Activated T-helper 1 cell treated with anti-CD3 and anti-CD28 coated beads, Interleukin-12 subunit alpha, Interleukin-12 subunit beta, Interleukin-2, Interleukin-4 antibody, amounts not matched to agents 30 ng/mL and 10 ng/mL and 1 ng/mL, durations not matched to agents 14 hours and 24 hours and 36 hours (primary cell): ENCODE measurements around the gene EPHB4. TPM values are rescaled to one million over a fixed set of nuclear protein-coding genes. Genes with fewer than 3 reads are reported as not detected.

Experiments
- DNase-seq: peaks from one replicate; pipeline ENCODE4 v3.0.0; 2021; ENCODE audit warnings: low spot score
- H3K27ac Mint-ChIP-seq: one replicate; pipeline ENCODE4 v1.8.0; 2021; ENCODE audit warnings: mild to moderate bottlenecking, mixed read lengths
- H3K27me3 Mint-ChIP-seq: one replicate; pipeline ENCODE4 v1.8.0; 2022; ENCODE audit warnings: mild to moderate bottlenecking, moderate library complexity, mixed read lengths; ENCODE audit not compliant: insufficient read depth
- H3K36me3 Mint-ChIP-seq: one replicate; pipeline ENCODE4 v1.8.0; 2021; ENCODE audit warnings: low read depth, mixed read lengths
- H3K4me1 Mint-ChIP-seq: one replicate; pipeline ENCODE4 v1.8.0; 2021; ENCODE audit warnings: low read depth, mixed read lengths
- H3K4me3 Mint-ChIP-seq: one replicate; pipeline ENCODE4 v1.8.0; 2021; ENCODE audit warnings: mild to moderate bottlenecking, moderate library complexity, mixed read lengths
- H3K9me3 Mint-ChIP-seq: one replicate; pipeline ENCODE4 v1.8.0; 2021; ENCODE audit warnings: mixed read lengths
- intact Hi-C: fragments of 100-400 bp; cut with micrococcal nuclease; formaldehyde crosslinking; loops from one replicate; pipeline ENCODE4 v1.15.1; 2024
- total RNA-seq: library from RNA; stranded (reverse); gene quantifications from 2 replicates; pipeline ENCODE4 v1.2.3, GENCODE V29; 2022

The EPHB4 gene
- 2.4 and 2.8 TPM in 2 replicates for total RNA-seq

- no peak within 1 kb of the TSS for H3K27ac Mint-ChIP-seq
- no peak for DNase-seq
- H3K9me3 Mint-ChIP-seq: no peaks in the 10 kb centered on the region
- H3K4me1 Mint-ChIP-seq: peaks cover 15% of the 10 kb centered on the region
- H3K27me3 Mint-ChIP-seq: peaks cover 43% of the 10 kb centered on the region
- peak within 1 kb of the TSS; percentile 78 for H3K4me3 Mint-ChIP-seq
- intact Hi-C loops: no loop called here
- H3K36me3 Mint-ChIP-seq: no peaks in the 10 kb centered on the region
Measured at GRCh38 chr7:100827330-100828226, at the start of gene EPHB4. EPHB4 (minus strand) TSS chr7:100827523; CDS start chr7:100827030, 493 bp downstream.

DNA sequence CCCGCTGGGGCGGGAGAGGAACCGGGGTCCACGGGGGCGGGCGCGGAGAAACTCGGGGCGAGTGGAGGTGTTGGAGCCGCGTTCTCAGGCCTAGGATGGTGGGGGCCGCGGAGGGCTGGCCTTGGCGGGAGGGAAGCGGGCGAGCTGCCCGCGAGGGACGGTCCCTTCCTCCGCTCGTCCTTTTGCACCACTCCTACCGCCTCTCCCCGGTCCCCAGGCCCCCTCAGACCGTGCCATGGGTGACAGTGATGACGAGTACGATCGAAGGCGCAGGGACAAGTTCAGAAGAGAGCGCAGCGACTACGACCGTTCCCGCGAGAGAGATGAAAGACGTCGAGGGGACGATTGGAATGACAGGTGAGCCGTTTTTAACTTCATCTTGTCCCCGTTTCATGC, 48.0 kb upstream of the EPHB4 start:
- DNase-seq: peak; percentile 30
- Mint-ChIP-seq H3K4me3 (peak overlapping the region; percentile 98), H3K27me3 (no peaks in the 10 kb centered on the region), H3K9me3 (no peaks in the 10 kb centered on the region), H3K36me3 (peaks cover 65% of the 10 kb centered on the region), H3K4me1 (peaks cover 44% of the 10 kb centered on the region), H3K27ac (peak overlapping the region; percentile 97)
- intact Hi-C loops: loop anchor here (1.0 to 2.0 kb wide), 8 partner anchors 8 to 446 kb away; partner anchors contain the start of genes FBXO24, GNB2, LRCH4 and MEPCE

DNA sequence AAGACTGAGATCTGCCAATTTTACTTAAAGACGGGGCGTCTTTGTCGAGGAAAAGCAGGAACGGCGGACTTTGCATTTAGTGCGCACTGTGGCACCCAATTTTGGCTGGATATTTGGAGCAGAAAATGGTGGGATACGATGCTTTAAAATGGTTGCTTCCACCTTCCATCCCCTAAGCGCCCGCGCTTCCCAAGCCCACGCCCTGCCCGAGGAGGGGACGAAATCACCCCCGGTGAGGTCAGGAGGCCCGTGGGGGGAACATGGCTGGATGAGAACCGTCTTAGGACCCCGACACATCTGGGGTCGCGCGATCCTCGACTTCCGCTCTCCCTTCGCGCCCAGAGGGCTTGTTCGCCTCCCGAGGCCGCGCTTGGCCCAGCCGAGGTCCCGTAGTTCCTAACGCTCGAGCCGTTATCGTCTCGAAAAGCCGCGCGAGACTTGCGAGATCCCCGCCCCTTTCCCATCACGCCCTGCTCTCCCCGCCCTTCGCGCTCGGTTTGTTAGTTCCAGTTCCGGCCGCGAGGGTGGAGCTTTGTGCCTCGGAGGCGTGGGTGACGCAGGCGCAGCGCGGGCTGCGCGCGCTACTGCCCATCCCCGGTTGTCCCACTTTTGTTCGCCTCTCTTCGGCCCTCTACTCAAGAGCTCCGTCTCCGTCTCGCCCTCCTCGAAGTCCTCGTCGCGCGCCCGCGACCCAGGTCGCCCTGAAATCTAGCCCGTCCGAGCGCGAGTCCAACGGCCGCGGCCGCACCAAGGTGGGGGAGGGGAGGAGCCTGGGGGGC, 47.4 kb upstream of the EPHB4 start, which contains the start of gene SRRT:
TSS of gene SRRT (plus strand) at position 527 of the 779 bp plus-strand sequence. CDS start 488 bp downstream, outside the sequence.
- intact Hi-C loops: loop anchor here (1.0 to 2.0 kb wide), 8 partner anchors 7 to 445 kb away; partner anchors contain the start of genes FBXO24, GNB2, LRCH4 and MEPCE
- no peaks in the 10 kb centered on the region for H3K9me3 Mint-ChIP-seq
- H3K27ac Mint-ChIP-seq: peak within 1 kb of the TSS; percentile 97
- peak; percentile 98 for DNase-seq
- H3K4me3 Mint-ChIP-seq: peak within 1 kb of the TSS; percentile 98
- peaks cover 40% of the 10 kb centered on the region for H3K4me1 Mint-ChIP-seq
- no peaks in the 10 kb centered on the region for H3K27me3 Mint-ChIP-seq
- peaks cover 61% of the 10 kb centered on the region for H3K36me3 Mint-ChIP-seq

DNA sequence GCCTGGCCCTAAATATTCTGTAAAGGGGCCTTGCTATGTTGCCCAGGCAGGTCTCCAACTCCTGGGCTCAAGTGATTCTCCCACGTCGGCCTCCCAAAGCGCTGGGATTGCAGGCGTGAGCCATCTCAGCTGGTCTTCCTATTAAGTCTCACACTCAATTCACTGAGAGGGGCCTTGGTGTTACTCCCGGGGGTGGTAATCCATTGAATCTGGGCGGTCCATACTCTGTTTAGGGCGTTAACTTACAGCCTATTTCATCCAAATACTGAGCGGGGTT, 46.9 kb upstream of the EPHB4 start:
- H3K27ac Mint-ChIP-seq: peak overlapping the region; percentile 97
- peaks cover 37% of the 10 kb centered on the region for H3K4me1 Mint-ChIP-seq
- peak overlapping the region; percentile 98 for H3K4me3 Mint-ChIP-seq
- H3K27me3 Mint-ChIP-seq: no peaks in the 10 kb centered on the region
- no peak for DNase-seq
- peaks cover 59% of the 10 kb centered on the region for H3K36me3 Mint-ChIP-seq
- no peaks in the 10 kb centered on the region for H3K9me3 Mint-ChIP-seq
- intact Hi-C loops: loop anchor here (2.0 kb wide), 2 partner anchors 287 to 379 kb away; partner anchors contain the start of genes FBXO24 and LRCH4

GRCh38 chr7:100873599-100874299, 46.4 kb upstream of the EPHB4 start:
- intact Hi-C loops: loop anchor here (2.0 kb wide), 2 partner anchors 287 to 379 kb away; partner anchors contain the start of genes FBXO24 and LRCH4
- Mint-ChIP-seq H3K9me3 (no peaks in the 10 kb centered on the region), H3K4me1 (peaks cover 34% of the 10 kb centered on the region), H3K27ac (peak overlapping the region; percentile 97), H3K27me3 (no peaks in the 10 kb centered on the region), H3K4me3 (peak overlapping the region; percentile 98), H3K36me3 (peaks cover 59% of the 10 kb centered on the region)
- no peak for DNase-seq

DNA sequence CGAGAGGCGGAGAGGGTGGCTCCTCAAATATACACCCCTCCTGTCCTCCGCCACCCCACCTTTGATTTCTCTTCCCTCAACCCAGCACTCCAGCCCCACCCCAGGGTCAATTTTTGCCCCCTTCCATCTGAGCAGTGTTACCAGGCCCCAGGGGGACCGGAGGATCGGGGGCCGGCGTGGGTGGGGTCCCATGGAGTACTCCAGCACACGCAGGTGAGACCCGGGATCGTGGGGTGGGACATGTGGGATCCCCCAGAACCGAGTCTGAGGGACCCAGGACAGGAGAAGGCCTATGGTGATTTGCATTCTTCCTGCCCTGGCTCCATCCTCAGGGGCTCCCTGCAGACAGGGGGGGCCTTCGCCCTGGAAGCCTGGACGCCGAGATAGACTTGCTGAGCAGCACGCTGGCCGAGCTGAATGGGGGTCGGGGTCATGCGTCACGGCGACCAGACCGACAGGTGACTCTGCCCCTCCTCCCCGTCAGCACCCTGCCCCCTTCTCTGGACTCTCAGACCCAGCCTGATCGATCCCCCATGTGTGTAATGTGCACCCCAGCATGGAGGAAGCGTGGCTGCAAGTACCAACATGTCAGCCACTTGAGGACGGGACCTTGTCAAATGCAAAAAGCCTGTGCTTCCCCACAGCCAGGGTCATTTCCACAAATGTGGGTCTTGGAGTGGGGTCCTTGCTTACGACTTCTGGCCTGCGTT, 40.6 kb upstream of the EPHB4 start:
- DNase-seq: no peak
- Mint-ChIP-seq H3K4me3 (peak overlapping the region; percentile 91), H3K9me3 (no peaks in the 10 kb centered on the region), H3K4me1 (peaks cover 12% of the 10 kb centered on the region), H3K36me3 (peaks cover 33% of the 10 kb centered on the region), H3K27me3 (peaks cover 2% of the 10 kb centered on the region), H3K27ac (peak overlapping the region; percentile 73)
- intact Hi-C loops: loop anchor here (1.0 to 5.0 kb wide), 3 partner anchors 7 to 596 kb away; partner anchors contain the start of genes SLC12A9 and SRRT

GRCh38 chr7:100867040-100867775, 39.9 kb upstream of the EPHB4 start, which contains the start of gene TRIP6:
TRIP6 (plus strand) TSS chr7:100867387; CDS start chr7:100867498, 111 bp downstream.
- peak within 1 kb of the TSS; percentile 91 for H3K4me3 Mint-ChIP-seq
- peaks cover 2% of the 10 kb centered on the region for H3K27me3 Mint-ChIP-seq
- no peaks in the 10 kb centered on the region for H3K9me3 Mint-ChIP-seq
- H3K4me1 Mint-ChIP-seq: peaks cover 12% of the 10 kb centered on the region
- intact Hi-C loops: loop anchor here (1.0 to 5.0 kb wide), 3 partner anchors 8 to 595 kb away; partner anchors contain the start of genes SLC12A9 and SRRT
- H3K36me3 Mint-ChIP-seq: peaks cover 34% of the 10 kb centered on the region
- peak within 1 kb of the TSS; percentile 90 for H3K27ac Mint-ChIP-seq
- DNase-seq: peak; percentile 43

DNA sequence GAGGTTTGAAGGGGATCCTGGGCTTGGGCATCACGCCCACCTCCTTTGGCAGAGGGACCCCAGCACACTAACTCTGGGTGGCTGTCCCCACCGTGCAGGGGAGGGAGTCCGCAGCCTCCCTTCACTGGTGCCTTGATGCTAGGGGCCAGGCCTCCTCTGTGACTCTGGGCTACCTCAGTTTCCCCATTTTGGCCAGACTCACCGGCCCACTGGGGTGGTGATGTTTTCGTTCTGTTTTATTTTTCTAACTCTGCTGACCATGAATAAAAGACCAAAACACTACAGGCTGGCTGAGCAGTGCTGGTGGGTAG, 39.4 kb upstream of the EPHB4 start:
- Mint-ChIP-seq H3K9me3 (no peaks in the 10 kb centered on the region), H3K4me3 (peak overlapping the region; percentile 91), H3K27me3 (peaks cover 2% of the 10 kb centered on the region), H3K27ac (peak overlapping the region; percentile 90), H3K36me3 (peaks cover 34% of the 10 kb centered on the region), H3K4me1 (peaks cover 12% of the 10 kb centered on the region)
- intact Hi-C loops: loop anchor here (1.0 to 5.0 kb wide), 3 partner anchors 9 to 594 kb away; partner anchors contain the start of genes SLC12A9 and SRRT
- DNase-seq: no peak

GRCh38 chr7:100865938-100866728, 38.8 kb upstream of the EPHB4 start:
- peaks cover 2% of the 10 kb centered on the region for H3K27me3 Mint-ChIP-seq
- peak overlapping the region; percentile 91 for H3K4me3 Mint-ChIP-seq
- H3K4me1 Mint-ChIP-seq: peaks cover 12% of the 10 kb centered on the region
- H3K9me3 Mint-ChIP-seq: no peaks in the 10 kb centered on the region
- DNase-seq: no peak
- peaks cover 31% of the 10 kb centered on the region for H3K36me3 Mint-ChIP-seq
- H3K27ac Mint-ChIP-seq: peak overlapping the region; percentile 90
- intact Hi-C loops: loop anchor here (5.0 kb wide), 1 partner anchor 594 kb away; no protein-coding TSS in a partner anchor

GRCh38 chr7:100865372-100865911, 38.1 kb upstream of the EPHB4 start:
- peak overlapping the region; percentile 30 for H3K4me3 Mint-ChIP-seq
- intact Hi-C loops: loop anchor here (5.0 kb wide), 1 partner anchor 593 kb away; no protein-coding TSS in a partner anchor

More at GRCh38 chr7:100865372-100865911, 38.1 kb upstream of the EPHB4 start:
- Mint-ChIP-seq H3K9me3 (no peaks in the 10 kb centered on the region), H3K27me3 (peaks cover 2% of the 10 kb centered on the region), H3K27ac (no peak overlapping the region), H3K4me1 (peaks cover 12% of the 10 kb centered on the region), H3K36me3 (peaks cover 30% of the 10 kb centered on the region)
- no peak for DNase-seq
